ENCODE data around the gene SPRR2D.
"Not testable (repeated sequence)": the region's sequence is repeated elsewhere in the genome, so short reads cannot be mapped to it uniquely, and the experiment has no call there.

SPRR2D gene

DNA sequence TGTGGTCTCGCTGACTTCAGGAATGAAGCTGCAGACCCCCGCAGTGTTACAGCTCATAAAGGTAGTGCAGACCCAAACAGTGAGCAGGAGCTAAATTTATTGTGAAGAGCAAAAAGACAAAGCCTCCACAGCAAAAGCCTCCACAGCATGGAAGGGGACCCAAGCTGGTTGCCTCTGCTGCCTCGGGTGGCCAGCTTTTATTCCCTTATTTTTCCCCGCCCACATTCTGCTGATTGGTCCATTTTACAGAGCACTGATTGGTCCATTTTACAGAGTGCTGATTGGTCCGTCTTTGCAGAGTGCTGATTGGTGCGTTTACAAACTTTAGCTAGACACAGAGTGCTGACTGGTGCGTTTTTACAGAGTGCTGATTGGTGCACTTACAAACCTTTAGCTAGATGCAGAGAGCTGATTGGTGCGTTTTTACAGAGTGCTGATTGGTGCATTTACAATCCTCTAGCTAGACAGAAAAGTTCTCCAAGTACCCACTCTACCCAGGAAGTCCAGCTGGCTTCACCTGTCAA lies 29.6 kb downstream of the SPRR2D start:
- DNase-seq (ENCODE audit: low read depth in 2 of 2) = not testable (repeated sequence)

DNA sequence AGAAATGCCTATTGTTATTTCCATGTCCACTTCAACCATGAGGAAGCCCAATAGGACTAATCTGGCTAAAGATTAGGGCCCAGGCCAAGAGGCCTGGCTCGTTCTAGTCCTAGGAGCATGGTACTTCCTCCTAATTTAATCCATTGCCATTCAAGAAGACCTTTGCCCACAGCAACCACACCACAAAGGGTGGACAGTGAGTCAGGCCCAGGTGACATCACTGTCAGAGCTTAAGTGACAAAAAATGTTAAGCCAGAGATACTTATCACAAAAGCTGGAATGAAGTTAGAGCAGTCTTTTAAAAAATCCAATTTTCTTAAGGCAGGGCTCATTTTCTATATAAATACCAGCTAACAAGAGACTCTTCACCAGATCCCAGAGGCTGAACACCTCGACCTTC lies 39.5 kb downstream of the SPRR2D start, which contains the start of gene SPRR3:
Gene SPRR3, plus strand, starts transcription at position 368 of the 400 bp plus-strand sequence. CDS start 1,272 bp downstream, outside the sequence.
- no peak for DNase-seq (ENCODE audit: low read depth in 2 of 2)

DNA sequence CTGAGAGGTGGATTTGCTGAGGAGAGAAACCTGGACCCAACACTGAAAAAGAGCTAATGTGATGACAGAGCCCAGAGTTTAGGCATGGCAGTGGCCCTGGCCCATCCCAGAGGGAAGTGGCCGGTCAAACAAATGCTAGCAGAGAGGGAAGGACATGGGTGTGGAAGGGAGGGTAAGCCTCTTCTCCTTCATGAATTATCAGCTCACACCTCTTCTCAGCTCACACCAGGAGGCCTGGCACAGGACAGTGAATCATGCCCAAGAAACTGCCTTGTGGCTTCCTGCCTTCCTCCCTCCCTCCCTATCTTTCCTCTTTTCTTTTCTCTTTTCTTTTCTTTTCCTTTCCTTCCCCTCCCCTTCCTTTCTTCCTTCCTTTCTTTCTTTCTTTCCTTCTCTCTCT lies 40.6 kb downstream of the SPRR2D start:
- no peak for DNase-seq (ENCODE audit: low read depth in 2 of 2)

DNA sequence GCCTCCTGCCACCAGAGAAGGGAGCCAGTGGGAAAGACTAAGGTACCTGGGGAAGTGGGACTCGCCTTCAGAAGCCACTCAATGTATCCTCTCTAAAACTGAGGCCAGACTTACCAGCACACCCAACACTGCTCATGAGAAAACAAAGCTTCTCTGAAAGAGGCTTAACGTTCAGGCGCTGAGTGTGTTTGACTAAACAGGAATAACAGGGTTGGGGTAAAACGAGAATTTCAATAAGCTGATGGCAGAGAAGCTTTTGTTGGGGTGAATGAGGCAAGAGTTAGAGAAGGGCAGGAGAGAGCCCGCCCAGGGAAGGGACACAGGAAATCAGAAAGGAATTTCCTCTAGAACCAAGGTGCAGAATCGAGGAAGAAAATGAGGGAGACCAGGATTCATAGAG lies 41.1 kb downstream of the SPRR2D start:
- DNase-seq (ENCODE audit: low read depth in 2 of 2) = no peak

DNA sequence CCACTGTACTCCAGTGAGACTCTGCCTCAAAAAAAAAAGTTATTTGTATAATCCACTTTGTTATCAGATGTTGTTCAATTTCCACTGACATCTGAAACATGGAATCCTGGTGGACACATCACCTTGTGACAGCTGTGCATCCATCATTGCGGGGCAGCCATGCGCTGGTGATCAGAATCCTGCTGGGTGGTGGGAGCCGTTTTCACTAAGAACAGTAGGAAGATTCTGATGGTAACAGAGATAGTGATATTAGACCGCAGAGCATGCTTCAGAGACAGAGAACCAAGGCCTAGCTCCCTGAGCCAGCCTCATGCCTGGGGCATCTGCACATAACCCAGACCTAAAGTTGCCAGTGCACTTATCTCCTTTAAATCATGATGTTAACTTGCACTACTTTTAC lies 42.4 kb downstream of the SPRR2D start:
- no peak for DNase-seq (ENCODE audit: low read depth in 2 of 2)

DNA sequence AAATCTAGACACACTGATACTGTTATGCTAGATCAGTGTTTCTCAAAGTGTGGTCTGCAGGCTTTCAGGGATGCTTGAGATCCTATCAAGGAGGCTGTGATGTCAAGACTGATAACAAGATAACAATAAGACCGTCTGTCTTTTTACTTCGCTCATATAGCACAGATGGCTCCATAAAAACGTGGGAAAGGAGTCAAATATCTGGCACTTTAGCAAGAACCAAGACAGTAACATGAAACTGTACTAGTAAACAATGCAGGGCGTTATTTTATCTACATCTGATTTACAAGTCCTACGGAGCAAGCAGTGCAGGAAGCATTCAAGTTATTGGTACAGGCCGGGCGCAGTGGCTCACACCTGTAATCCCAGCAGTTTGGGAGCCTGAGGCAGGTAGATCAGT lies 43.0 kb downstream of the SPRR2D start:
- DNase-seq (ENCODE audit: low read depth in 2 of 2) = no peak

DNA sequence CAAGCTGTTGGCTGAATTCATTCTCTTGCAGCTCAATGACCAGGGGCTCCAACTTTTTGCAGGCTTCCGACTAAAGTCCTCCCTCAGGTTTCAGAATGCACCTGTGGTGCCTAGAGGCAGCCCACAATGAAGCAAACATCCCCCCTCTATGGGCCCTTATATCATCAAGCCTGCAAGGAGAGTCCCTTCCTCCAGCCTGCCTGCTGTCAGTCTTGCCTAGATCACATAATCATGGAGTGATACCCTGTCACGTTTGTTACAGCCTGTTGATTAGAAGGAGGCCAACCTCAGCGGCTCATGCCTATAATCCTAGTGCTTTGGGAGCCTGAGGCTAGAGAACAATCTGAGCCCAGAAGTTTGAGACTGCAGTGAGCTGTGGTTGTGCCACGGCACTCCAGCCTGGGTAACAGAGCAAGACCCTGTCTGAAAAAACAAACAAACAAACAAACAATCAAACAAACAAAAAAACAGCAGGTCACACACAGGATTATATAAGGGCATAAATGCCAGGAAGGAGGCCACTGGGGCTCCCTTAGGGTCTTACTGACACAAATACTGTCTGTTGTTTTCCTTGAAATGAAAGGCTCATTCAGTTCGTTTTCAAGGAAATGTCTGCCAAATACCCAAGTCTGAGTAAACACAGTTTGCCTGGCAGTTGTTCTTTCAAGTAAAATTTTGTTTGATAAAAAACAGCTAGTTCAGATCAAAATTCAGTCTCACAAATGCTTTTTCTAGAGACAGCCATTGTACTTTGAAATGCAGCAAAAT lies 44.1 kb downstream of the SPRR2D start:
- DNase-seq (ENCODE audit: low read depth in 2 of 2) = no peak

DNA sequence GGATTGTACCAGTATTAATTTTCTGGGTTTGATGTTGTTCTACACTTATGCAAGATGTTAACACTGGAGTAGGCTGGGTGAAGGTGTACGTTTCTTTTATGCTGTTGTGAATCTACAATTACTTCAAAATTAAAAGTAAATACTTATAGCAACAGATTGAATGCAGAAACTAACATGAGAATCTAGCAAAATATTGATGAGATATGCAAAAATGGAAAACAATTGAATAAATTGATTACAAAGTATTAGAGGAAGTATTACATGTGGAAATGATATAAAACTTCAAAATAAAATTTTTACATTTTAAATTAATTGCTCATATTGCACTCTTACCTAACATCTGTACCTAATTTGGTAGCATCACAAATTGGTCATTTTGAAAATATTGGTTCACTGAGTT lies 45.1 kb downstream of the SPRR2D start:
- no peak for DNase-seq (ENCODE audit: low read depth in 2 of 2)

DNA sequence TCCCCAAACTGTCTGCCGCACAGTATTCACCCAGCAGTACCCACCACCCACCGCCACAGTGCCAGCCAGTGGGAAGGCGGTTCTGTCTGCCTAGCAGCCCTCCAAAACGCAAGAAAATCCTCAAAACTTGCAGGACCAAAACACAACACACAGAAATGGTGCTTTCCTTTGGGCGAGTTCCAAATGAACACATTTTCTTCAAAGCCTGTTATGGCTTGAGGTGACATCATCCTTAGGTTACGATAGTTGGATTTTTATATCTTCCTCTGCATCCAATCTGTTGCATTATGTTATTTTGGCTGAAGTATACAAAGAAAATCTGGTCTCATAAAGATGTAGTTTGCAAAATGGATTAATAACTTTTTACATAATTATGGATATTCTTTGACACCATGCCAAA lies 47.7 kb downstream of the SPRR2D start:
- no peak for DNase-seq (ENCODE audit: low read depth in 2 of 2)

Measured in stimulated activated CD4-positive, alpha-beta T cell treated with anti-CD3 and anti-CD28 coated beads, Interleukin-15, amount 100 ng/mL, for 48 hours (primary cell).